Fibroblast of lung (primary cell): ENCODE data around the gene HDAC8.

Experiments used
- CTCF ChIP-seq, 2 donors: IDR thresholded peaks in 1 of 2; conservative IDR thresholded peaks in 1 of 2; 1 replicate in 1 of 2; 2 replicates in 1 of 2; pipeline ENCODE4 v1.5.1; 2011 to 2012; ENCODE audit warnings: low read length in 2 of 2, control low read depth in 1 of 2, inconsistent platforms in 1 of 2, low read depth in 1 of 2, mild to moderate bottlenecking in 1 of 2
- EZH2 ChIP-seq: IDR thresholded peaks from 2 replicates; pipeline ENCODE4 v1.5.1; 2012; ENCODE audit warnings: low read length, control low read depth, mild to moderate bottlenecking; ENCODE audit errors: missing control alignments

GRCh38 chrX:72402614-72403013 is 170.0 kb downstream of the HDAC8 start:
- TF ChIP-seq EZH2 (no peak), CTCF (conservative IDR thresholded peaks at IDR 0.05 in 1 of 2, IDR thresholded peaks at IDR 0.05 in 1 of 2; ENCODE audit: low read depth in 1 of 2, low read length in 2 of 2) (no peak)
